SJSA1 (cell line): ENCODE measurements around the gene PLIN3. TPM values are rescaled to one million over a fixed set of nuclear protein-coding genes. Genes with fewer than 3 reads are reported as not detected.

Experiments
- DNase-seq, 2 experiments: peaks; one replicate each; pipeline ENCODE4 v3.0.0-alpha.2; 2015 to 2020; ENCODE audit warnings: low spot score in 2 of 2, low read depth in 1 of 2
- H3K27ac ChIP-seq: fragments of 250-450 bp; sonication (Bioruptor Pico); 2 replicates; pipeline ENCODE4 v1.5.1; 2020; ENCODE audit warnings: mild to moderate bottlenecking, moderate library complexity
- H3K27me3 ChIP-seq: fragments of 250-450 bp; sonication (Bioruptor Pico); replicated peaks from 2 replicates; pipeline ENCODE4 v1.5.1; 2020; ENCODE audit warnings: mild to moderate bottlenecking, moderate library complexity
- H3K36me3 ChIP-seq: fragments of 250-450 bp; sonication (Bioruptor Pico); 2 replicates; pipeline ENCODE4 v1.5.1; 2020; ENCODE audit warnings: mild to moderate bottlenecking
- H3K4me1 ChIP-seq: fragments of 250-450 bp; sonication (Bioruptor Pico); replicated peaks from 2 replicates; pipeline ENCODE4 v1.6.1; 2021; ENCODE audit warnings: mild to moderate bottlenecking
- H3K4me3 ChIP-seq: fragments of 250-450 bp; sonication (Bioruptor Pico); 2 replicates; pipeline ENCODE4 v1.5.1; 2020; ENCODE audit warnings: mild to moderate bottlenecking
- H3K9me3 ChIP-seq: fragments of 250-450 bp; sonication (Bioruptor Pico); replicated peaks from 2 replicates; pipeline ENCODE4 v1.5.1; 2020; ENCODE audit warnings: mild to moderate bottlenecking
- total RNA-seq: library from RNA; depleted of rRNA; stranded (reverse); fragments of >200 nt; shearing (Covaris generic); gene quantifications from 2 replicates; pipeline ENCODE4 v1.2.3, GENCODE V29; 2014; rRNA removed

The PLIN3 gene, protein sequence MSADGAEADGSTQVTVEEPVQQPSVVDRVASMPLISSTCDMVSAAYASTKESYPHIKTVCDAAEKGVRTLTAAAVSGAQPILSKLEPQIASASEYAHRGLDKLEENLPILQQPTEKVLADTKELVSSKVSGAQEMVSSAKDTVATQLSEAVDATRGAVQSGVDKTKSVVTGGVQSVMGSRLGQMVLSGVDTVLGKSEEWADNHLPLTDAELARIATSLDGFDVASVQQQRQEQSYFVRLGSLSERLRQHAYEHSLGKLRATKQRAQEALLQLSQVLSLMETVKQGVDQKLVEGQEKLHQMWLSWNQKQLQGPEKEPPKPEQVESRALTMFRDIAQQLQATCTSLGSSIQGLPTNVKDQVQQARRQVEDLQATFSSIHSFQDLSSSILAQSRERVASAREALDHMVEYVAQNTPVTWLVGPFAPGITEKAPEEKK
- total RNA-seq = 178 and 210 TPM in 2 replicates

DNA sequence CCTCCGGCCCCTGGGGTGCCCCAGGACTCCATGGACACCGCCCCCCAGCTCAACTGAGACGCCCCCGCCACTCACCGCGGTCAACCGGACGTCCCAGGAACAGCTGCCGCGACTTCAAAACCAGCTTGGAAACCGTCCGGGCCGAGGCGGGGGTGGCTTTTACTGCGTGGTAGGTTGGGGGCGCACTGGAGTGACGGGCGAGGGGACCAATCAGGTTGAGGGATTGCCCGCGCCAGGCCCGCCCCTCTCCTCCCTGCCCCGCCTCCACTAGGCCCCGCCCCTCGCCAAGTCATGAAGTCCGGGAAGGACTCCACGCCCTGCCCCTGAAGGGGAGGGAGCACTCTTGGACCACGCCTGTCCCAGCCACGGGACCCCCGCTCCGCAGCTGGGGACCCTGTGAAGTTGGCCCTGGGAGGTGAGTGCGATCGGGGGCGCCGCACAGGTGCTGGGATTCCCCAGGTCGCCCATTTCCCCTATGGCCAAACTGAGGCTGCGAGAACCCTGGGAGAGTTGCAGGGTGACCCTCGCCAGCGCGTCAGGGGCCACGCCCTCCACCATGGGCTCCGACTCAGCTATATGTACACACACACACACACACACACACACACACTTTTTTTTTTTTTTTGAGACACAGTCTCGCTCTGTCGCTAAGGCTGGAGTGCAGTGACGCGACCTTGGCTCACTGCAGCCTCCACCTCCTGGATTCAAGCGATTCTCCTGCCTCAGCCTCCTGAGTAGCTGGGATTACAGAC lies at the start of gene PLIN3:
PLIN3 (minus strand) TSS at position 134 of the 752 bp plus-strand sequence. CDS start 6,273 bp downstream, outside the sequence.
- peak; percentile 95 to 98 for DNase-seq
- peaks cover 28% of the 10 kb centered on the region for H3K36me3 ChIP-seq
- no peaks in the 10 kb centered on the region for H3K9me3 ChIP-seq
- peak within 1 kb of the TSS; percentile 61 for H3K27ac ChIP-seq
- peak within 1 kb of the TSS; percentile 55 for H3K4me3 ChIP-seq
- no peaks in the 10 kb centered on the region for H3K27me3 ChIP-seq
- H3K4me1 ChIP-seq = peaks cover 56% of the 10 kb centered on the region

DNA sequence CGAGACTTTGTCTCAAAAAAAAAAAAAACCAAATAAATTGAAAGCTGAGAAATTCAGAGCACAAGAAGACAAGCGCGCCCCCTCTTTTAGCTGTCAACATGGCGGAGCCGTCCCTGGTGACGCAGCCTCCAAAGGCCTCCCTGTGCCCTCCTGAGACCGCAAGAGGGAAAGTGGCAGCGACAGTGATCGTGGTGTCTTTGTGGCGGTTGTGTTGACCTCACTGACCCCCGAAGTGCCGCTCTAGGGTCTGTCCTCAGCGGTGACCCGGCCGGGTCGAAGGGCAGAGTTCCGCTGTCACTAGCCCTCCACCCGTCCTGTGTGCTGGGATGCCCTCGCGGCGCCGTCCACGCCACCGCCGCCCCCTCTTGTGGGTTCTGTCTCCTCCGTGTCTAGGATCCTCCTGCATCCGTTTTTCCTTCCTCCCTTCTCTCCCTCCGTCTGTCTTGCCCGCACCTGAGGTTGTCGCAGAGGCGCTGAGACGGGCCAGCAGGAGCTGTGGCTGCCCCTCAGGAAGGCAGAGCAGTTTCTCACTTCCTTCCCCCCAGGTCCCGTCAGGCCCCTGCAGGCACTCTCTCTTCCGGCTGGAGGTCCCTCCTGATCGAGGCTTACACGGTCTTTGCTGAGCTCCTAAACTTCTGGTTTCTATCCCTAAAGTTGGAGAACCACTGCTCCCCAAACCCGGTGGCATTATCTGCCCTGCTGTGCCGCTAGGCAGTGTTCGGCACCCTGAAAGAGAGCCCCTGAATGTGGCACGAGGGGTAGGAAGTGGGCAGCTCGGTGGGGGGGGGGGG lies 49.0 kb upstream of the PLIN3 start:
- no peaks in the 10 kb centered on the region for H3K9me3 ChIP-seq
- H3K27me3 ChIP-seq = no peaks in the 10 kb centered on the region
- no peak overlapping the region for H3K27ac ChIP-seq
- H3K4me3 ChIP-seq = no peak overlapping the region
- no peak for DNase-seq
- H3K36me3 ChIP-seq = peaks cover 97% of the 10 kb centered on the region
- peaks cover 38% of the 10 kb centered on the region for H3K4me1 ChIP-seq

DNA sequence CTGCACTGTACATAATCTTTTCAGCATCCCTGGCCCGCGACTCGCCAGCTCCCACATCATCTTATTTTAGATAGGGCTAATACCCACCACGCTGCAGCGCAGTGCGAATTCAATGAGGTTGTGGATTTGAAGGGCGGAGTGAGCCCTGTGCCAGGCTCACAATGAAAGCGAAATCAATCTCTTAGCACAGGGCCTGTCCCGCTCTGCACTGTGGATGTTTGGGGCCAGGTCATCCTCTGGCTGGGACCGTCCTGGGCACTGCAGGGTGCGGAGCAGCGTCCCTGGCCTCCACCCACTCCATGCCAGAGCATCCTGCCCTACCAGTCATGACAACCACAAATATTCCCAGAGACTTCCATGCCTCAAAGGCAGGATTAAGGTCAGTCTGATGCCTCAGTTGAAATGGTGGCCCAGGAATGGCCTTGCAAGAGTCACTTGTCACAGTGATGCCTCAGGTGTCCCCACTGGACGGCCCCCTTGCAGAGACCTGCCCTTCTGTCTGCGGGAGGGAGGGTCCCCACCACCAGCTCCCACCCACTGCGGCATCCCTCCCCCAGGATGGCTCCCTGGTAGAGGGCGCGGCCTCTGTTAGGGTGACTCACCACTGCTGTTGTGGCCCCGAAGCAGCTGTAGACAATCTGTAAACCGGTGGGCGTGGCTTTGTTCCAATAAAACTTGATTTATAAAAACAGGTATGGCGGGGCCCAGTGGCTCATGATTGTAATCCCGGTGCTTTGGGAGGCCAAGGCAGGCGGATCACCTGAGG lies 47.5 kb upstream of the PLIN3 start:
- no peaks in the 10 kb centered on the region for H3K9me3 ChIP-seq
- no peak overlapping the region for H3K4me3 ChIP-seq
- H3K36me3 ChIP-seq = peaks cover 97% of the 10 kb centered on the region
- H3K27ac ChIP-seq = peak overlapping the region; percentile 59
- peaks cover 50% of the 10 kb centered on the region for H3K4me1 ChIP-seq
- peak; percentile 88 to 91 for DNase-seq
- no peaks in the 10 kb centered on the region for H3K27me3 ChIP-seq

DNA sequence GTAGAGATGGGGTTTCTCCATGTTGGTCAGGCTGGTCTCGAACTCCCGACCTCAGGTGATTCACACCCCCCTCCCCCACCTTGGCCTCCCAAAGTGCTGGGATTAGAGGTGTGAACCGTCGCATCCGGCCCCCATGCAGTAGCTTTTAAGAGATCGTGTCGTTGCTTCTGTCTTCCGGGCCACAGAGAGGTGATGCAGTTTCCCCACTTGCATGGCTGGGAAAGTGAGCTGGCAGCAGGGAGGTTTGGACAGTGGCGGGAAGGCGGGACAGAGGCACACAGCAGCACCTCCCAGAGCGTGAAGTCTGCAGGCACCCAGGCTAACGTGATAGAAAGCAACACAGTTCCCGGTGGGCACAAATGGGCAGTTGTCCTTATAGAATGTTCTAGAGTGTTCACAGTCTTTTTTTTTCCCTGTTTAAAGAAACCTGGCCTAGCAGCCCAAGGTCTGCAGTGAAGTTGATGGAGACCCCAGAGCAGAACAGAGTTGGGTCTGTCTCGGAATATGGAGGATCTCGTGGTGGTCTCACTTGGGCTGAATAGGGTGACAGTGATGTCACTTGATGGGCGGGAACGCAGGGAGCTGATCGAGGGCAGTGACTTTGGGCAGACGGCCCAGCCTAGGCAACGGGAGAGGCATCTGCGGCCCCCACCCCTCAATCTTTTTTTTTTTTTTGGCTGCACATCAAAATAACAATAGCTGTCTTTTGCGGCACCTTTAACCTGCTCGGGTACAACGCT lies 46.7 kb upstream of the PLIN3 start:
- H3K9me3 ChIP-seq = peaks cover 3% of the 10 kb centered on the region; the same call in 1 of the 2 replicates
- no peak overlapping the region for H3K4me3 ChIP-seq
- no peaks in the 10 kb centered on the region for H3K27me3 ChIP-seq
- H3K4me1 ChIP-seq = peaks cover 54% of the 10 kb centered on the region
- peaks cover 94% of the 10 kb centered on the region for H3K36me3 ChIP-seq
- no peak for DNase-seq
- peak overlapping the region; percentile 59 for H3K27ac ChIP-seq

DNA sequence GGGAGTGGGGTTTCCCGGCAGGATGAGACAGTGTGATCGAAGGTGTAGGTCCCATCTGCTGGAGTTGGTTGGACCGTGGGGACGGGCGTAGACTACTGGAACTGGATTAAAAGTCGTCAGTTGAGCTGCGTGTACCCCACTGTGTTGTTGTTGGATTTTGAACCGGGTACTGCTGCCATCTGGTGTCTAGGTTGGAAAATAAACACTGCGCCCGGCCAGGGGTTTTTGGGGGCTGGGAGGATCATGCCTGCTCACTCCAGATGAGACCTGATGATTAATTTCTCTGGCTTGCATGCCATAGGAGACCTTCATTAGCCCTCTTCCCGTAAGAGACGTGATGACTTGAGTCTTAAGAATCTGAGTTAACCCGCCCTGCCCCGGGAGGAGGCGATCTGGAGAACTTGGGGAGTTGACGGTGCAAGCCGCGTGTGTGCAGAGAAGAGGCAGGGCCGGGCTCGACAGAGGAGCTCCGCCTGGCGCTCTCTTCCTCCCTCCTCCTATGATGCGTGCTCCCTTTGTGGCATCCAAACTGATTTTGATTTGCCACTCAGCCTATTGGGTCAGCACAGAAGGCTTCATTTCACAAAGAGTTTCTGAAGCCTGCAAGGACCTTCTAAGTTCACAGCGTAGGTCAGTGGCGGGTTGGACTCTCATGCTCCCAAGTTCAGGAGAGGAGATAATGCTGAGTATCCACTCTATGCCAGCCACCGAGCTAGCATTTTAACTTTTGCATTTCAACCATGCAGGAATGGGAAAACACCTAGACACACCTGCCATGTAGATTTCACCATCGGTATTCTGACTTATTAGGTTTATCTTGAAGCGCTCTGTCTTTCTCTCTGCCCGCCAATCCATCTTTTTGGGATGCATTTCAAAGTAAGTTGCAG lies 44.6 kb upstream of the PLIN3 start:
- Histone ChIP-seq H3K4me1 (peaks cover 60% of the 10 kb centered on the region), H3K9me3 (peaks cover 3% of the 10 kb centered on the region; the same call in 1 of the 2 replicates), H3K27me3 (no peaks in the 10 kb centered on the region), H3K4me3 (peak overlapping the region; percentile 92), H3K36me3 (peaks cover 73% of the 10 kb centered on the region), H3K27ac (peak overlapping the region; percentile 35)
- DNase-seq = peak; percentile 94 to 95

DNA sequence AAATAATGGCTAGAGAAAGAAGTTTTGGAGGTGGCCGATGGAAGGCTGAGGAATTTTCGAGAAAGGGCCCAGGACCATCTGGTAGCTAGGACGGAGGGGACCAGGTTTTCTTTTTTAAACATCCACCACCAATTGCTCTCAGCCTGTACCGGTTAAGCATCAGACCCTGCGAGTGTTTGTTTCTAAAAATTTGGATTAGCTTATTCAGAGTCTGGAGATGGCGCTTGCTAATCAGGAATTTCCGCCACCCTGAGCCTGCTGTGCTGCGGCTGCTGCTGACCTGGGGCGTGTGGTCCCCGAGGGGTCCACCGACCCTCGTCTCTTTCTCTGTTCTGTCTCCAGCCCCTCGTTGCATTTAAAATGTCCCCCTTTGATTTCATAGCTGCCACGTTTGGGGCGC lies 43.8 kb upstream of the PLIN3 start:
- Histone ChIP-seq H3K4me3 (peak overlapping the region; percentile 92), H3K9me3 (peaks cover 3% of the 10 kb centered on the region; the same call in 1 of the 2 replicates), H3K27me3 (no peaks in the 10 kb centered on the region), H3K27ac (peak overlapping the region; percentile 35), H3K4me1 (peaks cover 60% of the 10 kb centered on the region), H3K36me3 (peaks cover 68% of the 10 kb centered on the region)
- DNase-seq = no peak

DNA sequence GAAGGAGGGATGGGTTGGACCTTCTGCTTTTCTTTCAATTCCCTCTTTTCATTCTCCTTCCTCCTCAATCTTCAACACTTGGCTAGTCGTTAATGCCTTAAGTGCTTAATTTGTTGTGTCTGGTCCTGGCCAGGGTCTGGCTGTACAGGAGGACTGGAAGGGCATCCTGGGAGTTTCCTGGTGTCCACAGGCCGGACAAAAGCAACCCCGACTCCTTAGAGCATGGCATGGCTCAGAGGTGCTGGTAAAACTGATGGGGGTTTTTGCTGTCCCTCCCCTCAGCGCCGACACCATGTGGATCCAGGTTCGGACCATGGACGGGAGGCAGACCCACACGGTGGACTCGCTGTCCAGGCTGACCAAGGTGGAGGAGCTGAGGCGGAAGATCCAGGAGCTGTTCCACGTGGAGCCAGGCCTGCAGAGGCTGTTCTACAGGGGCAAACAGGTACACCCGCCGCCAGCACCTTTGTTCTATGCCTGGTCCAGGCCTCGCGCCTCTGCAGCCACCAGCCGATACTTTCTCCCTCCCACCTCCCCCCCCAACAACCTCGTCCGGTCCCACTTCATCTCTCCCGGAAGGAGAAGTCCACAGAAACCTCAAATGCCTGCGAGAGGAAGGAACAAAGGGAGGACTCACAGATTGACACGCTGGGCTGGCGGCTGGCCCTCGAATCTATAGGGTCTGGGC lies 43.3 kb upstream of the PLIN3 start:
- H3K27ac ChIP-seq = peak overlapping the region; percentile 89
- no peaks in the 10 kb centered on the region for H3K27me3 ChIP-seq
- DNase-seq = peak; percentile 64 to 74
- H3K9me3 ChIP-seq = peaks cover 3% of the 10 kb centered on the region; the same call in 1 of the 2 replicates
- peaks cover 57% of the 10 kb centered on the region for H3K4me1 ChIP-seq
- peaks cover 62% of the 10 kb centered on the region for H3K36me3 ChIP-seq
- peak overlapping the region; percentile 92 for H3K4me3 ChIP-seq

DNA sequence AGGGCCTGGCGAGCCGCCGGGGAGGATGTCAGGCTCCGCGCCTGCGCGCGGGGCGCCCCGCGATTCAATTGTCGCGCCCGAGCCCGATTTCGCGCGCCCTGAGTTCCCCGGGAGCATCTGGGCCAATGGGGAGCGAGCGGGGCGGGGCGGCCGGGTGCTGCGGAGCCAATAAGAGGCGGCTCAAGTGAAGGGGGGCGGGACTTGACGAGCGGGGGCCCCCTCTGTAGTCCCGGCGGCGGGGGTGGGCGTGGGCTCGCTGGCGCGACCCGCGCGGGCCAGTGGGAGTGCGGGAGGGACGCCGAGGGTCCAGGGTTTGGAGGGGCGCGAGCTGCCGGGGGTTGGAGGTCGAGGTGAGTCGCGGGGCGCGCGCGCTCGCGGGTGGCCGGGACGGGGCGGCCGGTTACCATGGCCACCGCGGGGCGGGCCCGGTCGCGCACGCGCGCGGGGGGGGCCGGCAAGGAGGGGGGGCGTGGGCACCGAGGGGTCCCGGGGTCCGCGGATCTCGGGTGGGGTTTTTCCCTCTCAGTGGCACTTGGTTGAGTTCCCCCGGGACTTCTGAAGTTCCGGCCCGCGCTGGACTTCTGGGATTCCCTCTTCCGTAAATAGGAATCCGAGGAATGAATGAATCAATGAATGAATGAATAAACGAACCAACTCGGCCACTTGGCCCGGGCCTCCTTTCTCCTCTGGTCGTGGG lies 42.6 kb upstream of the PLIN3 start:
- Histone ChIP-seq H3K9me3 (peaks cover 3% of the 10 kb centered on the region; the same call in 1 of the 2 replicates), H3K36me3 (peaks cover 55% of the 10 kb centered on the region), H3K4me1 (peaks cover 50% of the 10 kb centered on the region), H3K27me3 (no peaks in the 10 kb centered on the region), H3K27ac (peak overlapping the region; percentile 89), H3K4me3 (peak overlapping the region; percentile 92)
- DNase-seq = peak; percentile 83 to 95

DNA sequence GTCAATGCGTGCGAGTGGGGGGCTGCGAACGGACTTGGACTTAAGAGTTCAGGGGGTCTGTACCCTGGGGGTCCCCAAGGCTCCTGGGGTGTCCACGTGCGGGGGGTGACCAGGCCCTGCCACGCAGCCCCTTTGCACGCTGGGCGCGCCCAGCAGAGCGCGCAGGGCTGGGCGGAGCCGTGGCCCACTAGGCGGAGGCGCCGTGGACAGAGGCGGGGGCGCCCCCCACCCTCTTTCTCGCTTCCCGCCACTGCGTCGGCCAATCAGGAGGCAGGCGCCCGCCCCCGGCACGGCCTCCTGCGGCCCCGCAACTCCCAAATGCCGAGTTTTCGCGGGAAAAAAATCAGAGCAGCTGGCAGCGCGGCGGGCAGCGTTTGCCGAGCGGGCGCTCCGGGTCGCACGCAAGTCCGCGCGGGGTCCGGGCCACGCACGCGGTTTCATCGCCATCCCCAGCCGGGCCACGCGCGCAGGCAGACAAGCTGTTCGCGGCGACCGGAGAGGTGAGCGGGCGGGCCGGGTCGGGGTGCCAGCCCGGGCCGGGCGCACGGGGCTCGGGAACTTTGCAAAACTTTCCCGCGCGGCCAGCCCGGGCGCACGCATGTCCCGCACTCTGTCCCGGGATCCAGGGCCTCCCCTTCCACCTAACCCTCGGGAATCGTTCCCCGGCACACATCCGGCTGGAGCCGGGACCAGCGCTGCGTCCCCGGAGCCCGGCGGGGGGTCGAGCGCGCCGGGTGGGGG lies 41.9 kb upstream of the PLIN3 start, which contains the start of gene UHRF1:
UHRF1 (plus strand) TSS at position 346 of the 741 bp plus-strand sequence. CDS start 1,385 bp downstream, outside the sequence.
- H3K27me3 ChIP-seq = no peaks in the 10 kb centered on the region
- H3K27ac ChIP-seq = peak within 1 kb of the TSS; percentile 89
- H3K4me1 ChIP-seq = peaks cover 42% of the 10 kb centered on the region
- peaks cover 48% of the 10 kb centered on the region for H3K36me3 ChIP-seq
- peaks cover 3% of the 10 kb centered on the region; the same call in 1 of the 2 replicates for H3K9me3 ChIP-seq
- DNase-seq = peak; percentile 76 to 86
- peak within 1 kb of the TSS; percentile 92 for H3K4me3 ChIP-seq

DNA sequence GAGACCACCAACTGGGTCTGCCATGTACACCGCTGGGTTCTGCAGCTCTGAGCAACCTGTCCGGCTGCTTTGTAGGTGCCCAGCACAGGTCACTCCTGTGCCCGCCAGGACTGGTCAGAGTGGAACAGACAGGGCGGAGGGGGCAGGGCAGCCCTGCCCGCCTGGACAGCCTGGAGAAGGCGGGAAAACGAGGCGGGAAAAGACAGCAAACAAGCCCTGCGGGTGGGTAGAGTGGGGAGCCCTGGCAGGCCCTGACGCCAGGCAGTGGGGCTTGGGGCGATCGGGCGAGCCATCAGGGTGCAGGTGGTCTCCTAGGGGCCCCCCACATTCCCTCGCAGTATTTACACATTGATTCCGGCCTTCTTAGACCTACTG lies 41.3 kb upstream of the PLIN3 start:
- peaks cover 37% of the 10 kb centered on the region for H3K4me1 ChIP-seq
- H3K9me3 ChIP-seq = peaks cover 3% of the 10 kb centered on the region; the same call in 1 of the 2 replicates
- H3K27ac ChIP-seq = 0 out of 2 replicates have a peak overlapping the region, but pooled peaks have one; percentile 89
- H3K27me3 ChIP-seq = no peaks in the 10 kb centered on the region
- H3K4me3 ChIP-seq = peak overlapping the region; percentile 92
- DNase-seq = no peak
- peaks cover 42% of the 10 kb centered on the region for H3K36me3 ChIP-seq
